ENCODE measurements around the gene DNHD1.
"Not testable (repeated sequence)": the region's sequence is repeated elsewhere in the genome, so short reads cannot be mapped to it uniquely, and the experiment has no call there.

The DNHD1 gene

DNA sequence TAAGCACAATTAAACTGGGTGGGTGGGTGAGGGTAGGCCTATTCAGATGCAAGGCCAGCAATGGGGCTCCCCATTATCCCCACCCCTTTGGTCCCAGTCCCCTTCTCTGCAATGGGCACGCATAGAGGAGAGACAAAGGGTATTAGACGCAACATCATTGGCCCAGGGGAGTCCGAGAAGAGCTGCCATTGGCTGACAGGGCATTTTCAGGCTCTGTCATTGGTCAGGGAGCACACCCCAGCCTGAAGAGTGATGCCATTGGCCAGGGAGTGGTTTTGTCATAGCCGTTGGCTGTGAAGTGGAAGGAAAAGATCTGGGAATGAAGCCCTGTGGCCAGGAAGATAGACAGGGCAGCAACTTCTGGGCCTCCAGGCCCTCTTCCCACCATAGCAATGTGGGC lies 20.5 kb upstream of the DNHD1 start:
- DNase-seq (ENCODE audit: extremely low read depth in 1 of 2, low read depth in 1 of 2) = no peak

DNA sequence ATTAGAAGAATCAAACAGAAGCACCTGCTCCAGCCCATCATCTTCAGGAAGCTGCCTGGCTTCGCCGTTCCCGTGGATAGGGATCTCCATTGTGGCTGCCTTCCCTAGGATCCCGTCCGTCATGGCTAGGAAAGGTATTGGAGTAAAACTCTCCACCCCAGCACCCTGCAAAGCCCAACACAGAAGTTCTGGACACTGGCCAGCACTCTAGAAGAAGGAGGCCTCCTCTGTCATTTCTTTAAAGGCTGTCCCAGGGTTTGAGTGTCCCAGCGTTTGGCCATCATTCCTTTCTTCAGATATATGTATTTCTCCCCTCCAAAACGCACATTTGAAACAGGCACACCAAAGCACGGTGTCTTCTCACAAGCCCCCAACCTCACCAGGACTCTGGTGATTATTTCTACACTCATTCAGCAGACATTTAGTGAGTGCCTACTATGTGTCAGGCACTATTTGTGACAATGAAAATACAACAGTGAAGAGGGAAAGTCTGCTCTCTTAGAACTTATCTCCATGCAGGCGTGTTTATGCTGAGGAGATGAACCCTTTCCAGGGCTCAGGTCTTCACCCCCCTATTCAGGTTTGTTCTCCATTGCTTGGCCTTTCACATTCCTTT lies 16.7 kb upstream of the DNHD1 start:
- no peak for DNase-seq (ENCODE audit: extremely low read depth in 1 of 2, low read depth in 1 of 2)

DNA sequence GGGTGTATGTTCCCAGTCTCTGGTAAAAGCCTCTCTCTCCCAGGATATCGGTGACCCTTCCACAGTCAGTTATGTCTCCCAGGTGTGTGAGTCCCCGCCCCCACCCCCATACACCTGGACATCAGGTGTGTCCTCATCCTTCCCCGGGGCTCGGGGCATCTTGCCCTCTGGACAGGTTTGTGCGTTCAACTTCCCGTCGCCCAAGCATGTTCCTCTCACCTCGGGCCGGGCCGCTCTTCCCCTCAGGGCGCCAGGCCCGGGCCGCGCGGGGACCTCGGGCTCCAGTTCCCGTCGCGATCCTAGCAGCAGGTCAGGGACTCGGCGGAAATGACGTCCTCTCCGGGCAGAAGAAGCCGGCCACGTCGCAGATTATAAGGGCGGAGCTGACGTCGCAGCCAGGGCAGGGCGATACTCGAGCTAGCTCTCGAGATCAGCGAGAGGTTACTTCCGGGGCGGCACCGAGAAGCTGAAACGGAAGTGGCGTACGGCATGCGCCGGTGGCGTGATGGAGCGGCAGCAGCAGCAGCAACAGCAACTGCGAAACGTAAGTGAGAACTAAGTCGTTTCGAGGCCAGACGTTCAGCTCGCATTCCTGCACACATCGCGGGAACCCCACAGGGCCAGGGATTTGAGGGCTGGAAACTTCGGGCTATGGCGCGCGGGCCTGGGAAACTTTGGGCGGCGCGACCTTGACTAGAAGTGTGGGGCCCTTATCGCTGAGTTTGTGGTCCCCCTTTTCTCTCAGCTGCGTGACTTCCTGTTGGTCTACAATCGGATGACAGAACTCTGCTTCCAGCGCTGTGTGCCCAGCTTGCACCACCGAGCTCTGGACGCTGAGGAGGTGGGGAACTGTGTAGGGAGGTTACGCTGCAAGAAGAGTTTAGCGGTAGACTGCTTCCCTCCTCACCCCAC lies 15.8 kb upstream of the DNHD1 start, which contains the start of the genes ARFIP2 and TIMM10B:
Gene ARFIP2 (minus strand): TSS at position 320 of the 912 bp plus-strand sequence. CDS start 910 bp downstream, outside the sequence.
Gene TIMM10B (plus strand): TSS at position 490 of the 912 bp plus-strand sequence. CDS start 16 bp downstream, at position 506.
- peak; percentile 89 to 95 for DNase-seq (ENCODE audit: extremely low read depth in 1 of 2, low read depth in 1 of 2)

DNA sequence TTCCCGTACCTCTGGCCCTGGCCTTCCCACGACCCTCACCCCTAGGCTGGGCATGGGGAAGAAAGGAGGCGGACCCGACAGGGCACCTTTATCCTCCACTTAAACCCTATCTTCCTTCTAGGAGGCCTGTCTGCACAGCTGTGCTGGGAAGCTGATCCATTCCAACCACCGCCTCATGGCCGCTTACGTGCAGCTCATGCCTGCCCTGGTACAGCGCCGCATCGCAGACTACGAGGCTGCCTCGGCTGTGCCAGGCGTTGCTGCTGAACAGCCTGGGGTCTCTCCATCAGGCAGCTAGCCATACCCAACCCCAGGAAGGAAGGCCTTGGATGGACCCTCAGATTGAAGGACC lies 15.2 kb upstream of the DNHD1 start:
- DNase-seq (ENCODE audit: extremely low read depth in 1 of 2, low read depth in 1 of 2) = no peak

DNA sequence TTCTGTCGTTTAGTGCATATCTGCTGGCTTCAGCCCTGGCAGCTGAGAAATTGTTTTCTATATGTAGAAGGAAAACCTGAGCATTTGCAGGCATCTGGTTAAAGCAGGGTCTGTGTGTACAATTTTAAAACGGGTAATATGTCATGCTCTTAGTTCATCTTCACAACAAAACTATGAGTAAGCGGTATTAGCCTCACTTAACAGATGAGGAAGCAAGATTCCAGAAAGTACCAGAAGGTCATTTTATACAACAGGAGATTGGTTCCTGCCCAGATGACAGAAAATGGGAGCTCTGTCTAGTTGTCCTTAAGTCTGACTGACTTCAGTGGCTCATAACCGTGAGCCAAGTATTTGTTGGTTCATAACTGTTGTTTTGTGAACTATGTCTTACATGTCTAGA lies 14.6 kb upstream of the DNHD1 start:
- DNase-seq (ENCODE audit: extremely low read depth in 1 of 2, low read depth in 1 of 2) = no peak

DNA sequence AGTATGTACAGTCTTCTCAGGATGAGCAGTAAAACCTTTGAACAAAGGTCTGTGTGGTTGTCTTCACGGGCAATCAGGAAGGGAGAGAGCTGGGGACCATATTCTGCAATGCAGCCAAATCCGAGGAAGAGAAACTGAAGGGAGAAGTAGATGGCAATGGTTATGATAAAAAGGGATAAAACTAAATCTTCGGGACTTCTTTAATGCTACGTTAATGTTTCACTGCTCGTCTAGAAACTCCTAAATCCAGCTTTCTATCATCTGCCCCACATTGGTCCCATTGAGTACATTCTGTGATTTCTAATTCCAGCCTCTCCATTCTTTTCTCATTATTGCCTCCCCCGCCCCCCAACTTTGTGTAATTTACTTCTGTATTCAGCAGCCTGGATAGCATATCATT lies 14.1 kb upstream of the DNHD1 start:
- DNase-seq (ENCODE audit: extremely low read depth in 1 of 2, low read depth in 1 of 2) = no peak

DNA sequence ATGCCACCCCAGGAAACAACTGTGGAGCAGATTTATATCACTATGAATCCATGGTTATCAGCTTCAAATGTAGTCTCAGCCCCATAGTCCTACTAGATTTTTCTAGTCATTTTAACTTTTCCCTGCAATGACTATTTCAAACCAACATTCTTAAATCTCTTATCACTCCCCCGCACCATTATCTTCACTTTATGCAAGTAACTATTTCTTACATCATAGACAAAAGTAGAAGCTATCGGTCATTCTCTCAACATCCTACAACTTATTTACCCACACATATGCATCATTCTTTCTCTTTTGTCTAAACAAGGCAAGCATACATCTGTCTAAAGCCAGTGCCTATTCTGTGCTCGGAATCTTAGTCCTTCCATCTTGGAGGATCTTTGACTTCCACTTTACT lies 11.4 kb upstream of the DNHD1 start:
- DNase-seq (ENCODE audit: extremely low read depth in 1 of 2, low read depth in 1 of 2) = no peak

DNA sequence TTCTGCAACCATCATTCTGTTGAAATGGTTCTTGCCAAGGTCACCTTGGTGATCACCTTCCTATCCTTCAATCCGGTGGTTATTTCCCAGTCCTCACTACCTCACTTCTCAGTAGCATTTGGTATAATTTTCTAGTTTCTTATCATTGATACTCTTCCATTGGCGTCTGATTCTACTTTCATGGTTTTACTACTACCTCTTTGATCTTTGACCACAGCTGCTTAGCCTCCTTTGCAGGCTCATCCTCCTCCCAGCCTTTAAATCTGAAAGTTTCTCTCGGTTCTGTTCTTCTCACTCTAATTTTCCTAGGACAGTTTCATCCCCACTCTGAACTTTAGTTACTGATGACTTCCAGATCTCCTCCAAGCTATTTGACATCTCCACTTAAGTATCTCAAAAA lies 10.8 kb upstream of the DNHD1 start:
- no peak for DNase-seq (ENCODE audit: extremely low read depth in 1 of 2, low read depth in 1 of 2)

DNA sequence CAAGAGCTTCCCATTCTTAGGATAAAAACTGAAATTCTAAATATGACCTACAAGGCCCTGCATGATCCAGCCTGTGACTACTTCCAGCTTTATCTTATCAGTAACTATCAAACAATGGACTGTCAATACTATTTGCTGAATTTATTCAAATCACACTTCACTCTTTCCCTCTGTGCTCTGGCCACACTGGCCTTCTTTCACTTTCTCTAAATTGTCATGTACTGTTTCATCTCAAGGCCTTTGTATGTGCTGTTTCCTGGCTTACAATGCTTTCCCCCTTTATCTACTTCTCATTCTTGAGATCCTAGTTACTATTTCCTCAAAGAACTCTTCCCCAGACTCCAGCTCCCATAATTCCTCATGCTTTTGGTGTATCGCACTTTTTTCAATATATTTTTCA lies 10.1 kb upstream of the DNHD1 start:
- no peak for DNase-seq (ENCODE audit: extremely low read depth in 1 of 2, low read depth in 1 of 2)

DNA sequence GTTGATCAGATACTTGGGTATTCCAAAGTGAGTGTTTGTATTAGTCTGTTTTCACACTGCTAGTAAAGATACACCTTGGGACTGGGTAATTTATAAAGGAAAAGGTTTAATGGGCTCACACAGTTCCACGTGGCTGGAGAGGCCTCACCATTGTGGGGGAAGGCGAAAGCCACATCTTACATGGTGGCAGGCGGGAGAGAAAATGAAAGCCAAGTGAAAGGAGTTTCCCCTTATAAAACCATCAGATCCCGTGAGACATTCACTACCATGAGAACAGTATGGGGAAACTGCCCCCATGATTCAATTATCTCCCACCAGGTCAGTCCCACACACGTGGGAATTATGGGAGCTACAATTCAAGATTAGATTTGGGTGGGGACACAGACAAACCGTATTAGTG lies 8.7 kb upstream of the DNHD1 start:
- DNase-seq (ENCODE audit: extremely low read depth in 1 of 2, low read depth in 1 of 2) = no peak

DNA sequence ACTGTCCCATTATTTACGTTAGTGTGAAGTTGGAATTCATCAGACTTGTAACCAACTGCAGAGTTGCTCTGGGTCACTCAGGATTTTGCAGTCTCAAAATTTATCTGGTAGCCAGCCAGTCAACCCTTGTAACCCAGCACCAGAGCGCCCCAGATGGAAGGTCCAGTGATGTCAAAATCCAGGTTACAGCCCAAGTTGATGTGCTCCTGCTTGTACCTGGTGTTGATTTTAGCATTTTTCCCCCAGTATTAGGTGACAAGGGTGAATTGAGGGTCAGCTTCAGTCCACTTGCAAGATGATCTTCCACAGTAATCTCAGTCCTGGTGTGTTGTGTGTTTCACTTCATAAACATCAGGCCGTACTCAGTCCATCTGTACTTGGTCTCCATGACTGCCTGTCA lies 8.3 kb upstream of the DNHD1 start:
- no peak for DNase-seq (ENCODE audit: extremely low read depth in 1 of 2, low read depth in 1 of 2)

DNA sequence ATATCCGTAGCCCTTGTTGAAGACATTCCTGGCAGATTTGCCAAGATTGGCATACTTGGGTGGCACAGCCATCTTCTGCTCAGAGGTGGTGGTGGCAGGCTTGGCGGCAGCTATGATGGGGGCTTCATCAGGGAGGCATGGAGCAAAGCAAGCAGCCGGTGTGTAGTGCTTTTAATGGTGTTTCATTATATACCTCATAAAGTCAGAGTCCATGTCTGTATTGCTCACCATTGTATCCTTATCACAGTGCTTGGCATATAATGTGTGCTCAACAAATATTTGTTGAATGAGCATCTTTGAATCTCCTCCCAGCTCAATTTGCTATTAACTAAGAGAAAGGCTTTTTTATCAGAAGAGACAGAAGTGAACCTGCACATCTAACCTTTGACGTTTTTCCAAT lies 7.8 kb upstream of the DNHD1 start:
- no peak for DNase-seq (ENCODE audit: extremely low read depth in 1 of 2, low read depth in 1 of 2)

DNA sequence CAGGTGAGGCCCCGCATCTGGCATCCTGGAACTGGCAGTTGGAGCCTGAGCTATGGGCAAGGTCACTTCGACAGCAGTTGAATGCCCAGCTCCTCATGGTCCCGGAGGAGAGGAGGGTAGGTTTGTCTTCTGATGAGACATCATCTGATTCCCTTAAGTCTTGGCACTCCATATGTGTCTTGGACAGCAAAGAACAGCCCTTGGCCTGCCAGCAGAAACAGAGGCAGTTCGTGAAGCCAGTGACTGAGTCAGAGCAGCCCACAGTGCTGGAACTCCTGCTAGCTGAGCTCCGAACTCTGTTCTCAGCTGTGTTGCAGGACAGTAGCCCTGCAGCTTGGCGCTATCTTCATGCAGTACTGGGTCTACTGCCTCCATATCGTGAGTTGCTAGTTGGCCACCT lies 1.0 kb downstream of the DNHD1 start:
- DNase-seq (ENCODE audit: extremely low read depth in 1 of 2, low read depth in 1 of 2) = no peak

DNA sequence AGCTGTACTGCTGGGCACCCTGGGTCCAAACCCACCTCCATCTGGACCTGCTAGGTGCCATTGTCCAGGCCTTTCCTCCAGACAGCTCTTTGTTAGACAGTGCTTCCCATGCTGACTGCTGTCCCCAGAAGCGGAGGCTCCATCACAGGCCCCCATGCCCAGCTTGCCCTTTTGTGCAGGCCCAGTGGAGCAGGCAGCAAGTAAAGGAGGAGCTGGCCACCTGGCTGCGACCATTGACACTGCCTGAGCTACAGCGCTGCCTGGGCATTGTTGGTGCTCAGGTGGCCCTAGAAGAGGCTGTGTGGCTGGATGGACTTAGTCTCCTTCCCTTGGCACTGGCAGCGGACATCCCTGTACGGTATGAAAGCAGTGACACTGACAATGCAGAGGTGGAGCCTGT lies 1.5 kb downstream of the DNHD1 start:
- no peak for DNase-seq (ENCODE audit: extremely low read depth in 1 of 2, low read depth in 1 of 2)

DNA sequence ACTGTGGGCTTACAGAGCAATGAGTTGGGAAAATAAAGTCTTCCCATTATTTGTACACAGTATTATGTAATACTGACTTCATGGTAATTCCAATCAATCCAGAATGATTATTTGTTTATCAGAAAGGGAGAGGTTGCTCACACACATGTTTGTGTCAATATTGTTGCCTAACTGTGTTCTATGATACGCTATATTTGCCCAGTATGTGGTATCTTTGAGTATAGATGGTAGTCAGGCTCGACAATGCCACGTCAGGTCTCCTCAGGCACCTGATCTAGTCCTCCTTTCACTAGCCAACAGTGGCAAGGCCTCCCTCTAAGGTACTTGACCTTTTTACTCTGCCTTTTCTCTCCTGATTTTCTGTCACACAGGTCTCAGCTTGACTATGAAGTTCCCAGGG lies 5.3 kb downstream of the DNHD1 start:
- no peak for DNase-seq (ENCODE audit: extremely low read depth in 1 of 2, low read depth in 1 of 2)

DNA sequence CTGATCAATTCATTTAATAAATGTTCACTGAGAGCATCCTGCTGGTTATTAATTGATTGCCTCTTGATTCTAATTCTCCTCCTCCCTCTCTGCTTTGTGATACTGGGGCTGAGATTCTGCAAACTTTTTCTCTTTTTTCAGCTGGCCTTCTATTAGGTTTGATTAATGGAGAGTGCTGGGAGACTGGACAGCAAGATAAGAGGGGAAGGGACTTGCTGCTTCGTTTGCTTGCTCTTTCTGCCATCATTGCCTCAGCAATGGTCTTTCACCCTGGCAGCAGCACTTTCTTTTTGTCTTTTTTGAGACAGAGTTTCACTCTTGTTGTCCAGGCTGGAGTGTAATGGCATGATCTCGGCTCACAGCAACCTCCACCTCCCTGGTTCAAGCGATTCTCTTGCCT lies 7.1 kb downstream of the DNHD1 start:
- no peak for DNase-seq (ENCODE audit: extremely low read depth in 1 of 2, low read depth in 1 of 2)

DNA sequence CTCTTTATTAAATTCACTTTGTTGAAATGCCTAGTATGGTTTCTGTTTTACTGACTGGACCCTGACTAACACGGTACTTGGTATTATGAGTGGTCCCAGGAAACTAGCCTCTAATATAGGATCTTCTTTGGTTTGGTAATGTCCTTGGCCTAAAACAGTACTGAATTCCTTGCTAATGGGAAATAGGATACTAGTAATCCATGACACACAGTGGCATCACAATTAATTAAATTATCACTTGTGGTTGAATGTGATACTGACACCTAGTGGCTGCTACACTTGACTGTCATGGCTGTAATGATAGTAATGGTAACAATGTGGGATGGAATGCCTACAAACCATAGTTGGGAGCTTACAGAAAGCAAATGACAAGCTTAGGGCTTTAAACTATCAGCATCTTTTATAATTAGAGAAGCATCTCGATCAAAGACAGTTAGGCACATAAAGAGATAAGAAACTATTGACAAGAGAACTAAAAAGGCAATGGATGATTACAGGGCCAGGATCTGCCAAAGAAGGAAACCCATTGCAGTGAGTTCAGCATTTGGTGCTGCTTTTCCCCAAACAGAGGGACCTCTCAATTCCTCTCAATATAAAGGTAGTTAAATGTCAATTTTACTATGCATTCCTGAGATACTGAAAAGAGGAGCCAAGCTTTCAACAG lies 8.6 kb downstream of the DNHD1 start:
- no peak for DNase-seq (ENCODE audit: extremely low read depth in 1 of 2, low read depth in 1 of 2)

DNA sequence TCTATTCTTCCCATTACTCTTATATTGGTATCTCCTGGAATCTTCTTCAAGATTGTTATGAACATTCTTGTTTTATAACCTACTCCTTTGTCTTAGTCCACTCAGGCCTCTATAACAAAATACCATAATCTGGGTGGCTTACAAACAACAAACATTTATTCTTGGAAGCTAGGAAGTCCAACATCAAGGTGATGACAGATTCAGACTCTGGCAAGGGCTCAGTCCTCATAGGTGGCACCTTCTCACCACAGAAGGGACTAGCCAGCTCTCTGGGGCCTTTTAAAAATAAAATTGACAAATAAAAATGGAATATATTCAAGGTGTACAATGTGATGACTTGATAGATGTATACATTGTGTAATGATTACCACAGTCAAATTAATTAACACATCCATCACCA lies 19.8 kb downstream of the DNHD1 start:
- DNase-seq (ENCODE audit: extremely low read depth in 1 of 2, low read depth in 1 of 2) = no peak

DNA sequence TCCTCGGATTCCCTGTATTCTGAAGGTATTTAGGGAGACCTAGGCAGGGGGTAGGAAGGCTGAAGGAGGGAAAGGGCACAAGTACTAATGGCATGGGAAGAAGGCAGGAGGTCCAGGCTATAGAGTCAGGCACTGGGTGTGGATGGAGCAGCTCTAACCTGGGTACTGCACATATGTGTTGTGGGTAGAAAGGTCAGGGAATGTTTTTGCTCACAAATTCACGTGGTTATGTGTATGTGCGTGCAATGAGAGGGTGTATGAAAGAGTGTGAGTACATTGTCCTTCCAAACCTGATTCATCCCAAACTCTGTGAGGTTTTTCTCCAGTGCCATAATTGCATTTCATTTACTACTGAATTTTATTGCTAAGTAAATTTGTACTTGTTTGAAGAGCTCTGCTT lies 23.2 kb downstream of the DNHD1 start:
- no peak for DNase-seq (ENCODE audit: extremely low read depth in 1 of 2, low read depth in 1 of 2)

DNA sequence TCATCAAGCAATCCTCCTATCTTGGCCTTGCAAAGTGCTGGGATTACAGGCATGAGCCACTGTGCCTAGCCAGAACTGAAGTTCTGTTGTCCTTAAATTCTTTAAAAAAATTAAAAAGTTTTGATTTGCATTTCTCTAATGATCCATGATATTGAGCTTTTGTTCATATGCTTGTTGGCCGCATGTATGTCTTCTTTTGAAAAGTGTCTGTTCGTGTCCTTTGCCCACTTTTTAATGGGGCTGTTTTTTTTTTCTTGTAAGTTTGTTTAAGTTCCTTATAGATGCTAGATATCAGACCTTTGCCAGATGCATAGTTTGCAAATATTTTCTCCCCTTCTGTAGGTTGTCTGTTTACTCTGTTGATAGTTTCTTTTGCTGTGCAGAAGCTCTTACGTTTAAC lies 24.9 kb downstream of the DNHD1 start:
- not testable (repeated sequence) for DNase-seq (ENCODE audit: extremely low read depth in 1 of 2, low read depth in 1 of 2)

DNA sequence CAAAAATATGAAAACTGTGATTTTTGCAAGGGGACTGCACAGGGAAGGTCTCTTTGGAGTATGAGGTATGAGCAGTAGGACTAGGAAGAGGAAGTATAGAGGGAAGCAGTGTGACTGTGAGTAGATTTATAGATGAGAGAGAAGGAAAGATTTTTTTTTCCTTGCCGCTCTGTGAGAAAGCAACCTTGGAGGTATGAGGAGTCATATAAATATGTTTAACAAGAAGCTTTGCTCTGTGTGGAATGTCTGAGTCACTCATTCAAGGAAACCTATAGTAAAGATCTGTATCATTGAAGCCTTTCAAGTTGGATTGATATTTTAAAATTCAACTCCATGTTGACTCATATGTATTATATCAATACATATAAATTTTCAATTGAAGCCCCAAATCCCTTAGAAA lies 26.2 kb downstream of the DNHD1 start:
- no peak for DNase-seq (ENCODE audit: extremely low read depth in 1 of 2, low read depth in 1 of 2)
